Measurements from ENCODE around the gene ZNF860.
"Not testable (repeated sequence)": the region's sequence is repeated elsewhere in the genome, so short reads cannot be mapped to it uniquely, and the experiment has no call there.

Gene ZNF860

DNA sequence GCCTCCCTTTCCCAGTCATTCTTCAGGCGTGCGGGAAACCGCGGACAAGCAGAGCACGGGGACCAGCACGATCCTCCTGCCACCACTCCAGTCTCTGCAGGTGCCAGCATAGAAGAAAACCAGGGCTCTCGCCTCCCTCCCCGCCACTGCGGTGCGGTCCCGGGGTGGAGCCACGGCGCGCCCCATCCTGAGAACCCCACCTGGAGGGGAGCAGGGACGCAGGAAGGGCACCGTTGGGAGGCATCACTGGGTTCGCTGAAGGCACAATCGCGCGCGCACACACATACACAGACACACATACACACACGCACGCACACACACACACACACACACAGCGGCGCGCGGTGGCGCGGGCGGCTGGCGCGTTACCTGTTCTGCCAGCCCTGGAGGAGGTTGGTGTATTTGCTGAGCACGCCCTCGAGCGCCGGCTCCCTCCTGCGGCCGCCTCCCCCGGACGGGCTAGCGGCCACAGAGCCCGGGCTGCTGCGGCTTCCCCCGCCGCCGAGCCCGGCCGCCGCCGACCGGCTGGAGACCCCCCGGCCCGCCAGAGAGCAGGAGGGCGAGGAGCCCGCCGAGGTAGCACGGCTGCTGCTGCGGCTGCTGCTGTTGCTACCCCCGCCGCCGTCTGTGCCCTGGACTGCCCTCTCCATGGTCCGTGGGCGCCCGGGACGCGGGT, 882 bp upstream of the ZNF860 start:
- H3K36me3 ChIP-seq (ENCODE audit: control insufficient read depth, insufficient read depth, low read length): no peaks in the 10 kb centered on the region
- no peaks in the 10 kb centered on the region for H3K4me1 ChIP-seq (ENCODE audit: control insufficient read depth, insufficient read depth, low read length)
- H3K27ac ChIP-seq (ENCODE audit: low read depth, low read length): peak overlapping the region; percentile 62
- peak overlapping the region; percentile 72 for H3K4me3 ChIP-seq (ENCODE audit: low read length)
- H3K9ac ChIP-seq (ENCODE audit: low read length): no peak overlapping the region
- no peaks in the 10 kb centered on the region for H3K27me3 ChIP-seq (ENCODE audit: control insufficient read depth, insufficient read depth, low read length)

DNA sequence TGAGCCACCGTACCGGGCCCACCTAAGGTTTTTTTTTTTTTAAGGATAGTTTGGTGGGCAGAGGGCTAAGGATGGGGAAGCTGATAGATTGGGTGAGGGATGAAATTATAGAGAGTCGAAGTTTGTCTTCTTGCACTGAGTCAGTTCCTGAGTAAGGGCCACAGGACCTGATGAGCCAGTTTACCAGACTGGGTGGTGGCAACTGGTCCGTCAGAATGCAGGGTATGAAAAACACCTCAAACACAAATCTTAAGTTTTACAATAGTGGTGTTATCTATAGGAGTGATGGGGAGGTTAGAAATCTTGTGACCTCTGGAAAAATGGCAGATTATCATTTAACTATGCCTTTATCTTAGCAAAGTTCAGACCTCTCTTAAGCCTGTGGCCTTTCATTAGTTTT, 2.8 kb downstream of the ZNF860 start:
- no peaks in the 10 kb centered on the region for H3K27me3 ChIP-seq (ENCODE audit: control insufficient read depth, insufficient read depth, low read length)
- H3K9ac ChIP-seq (ENCODE audit: low read length): no peak overlapping the region
- no peaks in the 10 kb centered on the region for H3K4me1 ChIP-seq (ENCODE audit: control insufficient read depth, insufficient read depth, low read length)
- H3K36me3 ChIP-seq (ENCODE audit: control insufficient read depth, insufficient read depth, low read length): no peaks in the 10 kb centered on the region
- no peak overlapping the region for H3K27ac ChIP-seq (ENCODE audit: low read depth, low read length)
- no peak overlapping the region for H3K4me3 ChIP-seq (ENCODE audit: low read length)

DNA sequence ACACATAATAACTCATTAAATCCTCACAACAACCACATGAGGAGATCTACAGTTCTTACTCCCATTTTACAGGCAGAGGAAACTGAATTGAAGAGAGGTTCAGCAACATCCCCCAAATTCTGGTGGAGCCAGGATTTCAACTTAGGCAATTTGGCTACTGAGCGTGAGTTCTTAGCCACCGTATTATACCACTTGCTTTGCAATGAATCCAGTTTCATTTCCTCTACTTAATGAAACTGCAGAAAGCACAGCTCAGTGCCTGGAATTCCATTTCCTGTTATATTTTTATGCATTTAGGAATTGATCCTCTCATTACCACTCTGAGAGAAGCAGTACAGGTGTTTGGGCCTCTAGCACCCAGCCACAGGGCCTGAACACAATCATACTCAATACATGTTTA, 4.3 kb downstream of the ZNF860 start:
- Histone ChIP-seq H3K27me3 (ENCODE audit: control insufficient read depth, insufficient read depth, low read length) (no peaks in the 10 kb centered on the region), H3K4me3 (ENCODE audit: low read length) (no peak overlapping the region), H3K36me3 (ENCODE audit: control insufficient read depth, insufficient read depth, low read length) (no peaks in the 10 kb centered on the region), H3K4me1 (ENCODE audit: control insufficient read depth, insufficient read depth, low read length) (no peaks in the 10 kb centered on the region), H3K27ac (ENCODE audit: low read depth, low read length) (no peak overlapping the region), H3K9ac (ENCODE audit: low read length) (no peak overlapping the region)

DNA sequence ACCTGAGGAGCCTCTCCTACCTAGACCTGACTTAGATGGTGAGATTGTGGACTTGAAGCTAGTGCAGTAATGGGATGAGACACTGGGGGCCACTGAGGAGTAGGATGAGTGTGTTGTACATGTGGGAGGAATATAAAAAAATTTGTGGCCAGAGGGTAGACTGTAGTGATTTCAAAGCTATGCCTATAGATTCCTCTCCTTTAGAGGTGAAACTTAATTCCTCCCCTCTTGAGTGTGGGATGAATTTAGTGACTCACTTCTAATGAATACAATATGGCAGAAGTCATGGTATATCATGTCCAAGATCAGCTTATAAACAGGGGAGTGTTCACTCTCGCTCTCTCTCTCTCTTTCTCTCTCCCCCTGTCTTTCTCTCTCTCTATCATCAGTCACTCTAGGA, 6.7 kb downstream of the ZNF860 start:
- Histone ChIP-seq H3K27ac (ENCODE audit: low read depth, low read length) (no peak overlapping the region), H3K27me3 (ENCODE audit: control insufficient read depth, insufficient read depth, low read length) (no peaks in the 10 kb centered on the region), H3K4me1 (ENCODE audit: control insufficient read depth, insufficient read depth, low read length) (no peaks in the 10 kb centered on the region), H3K36me3 (ENCODE audit: control insufficient read depth, insufficient read depth, low read length) (no peaks in the 10 kb centered on the region), H3K4me3 (ENCODE audit: low read length) (no peak overlapping the region), H3K9ac (ENCODE audit: low read length) (no peak overlapping the region)

DNA sequence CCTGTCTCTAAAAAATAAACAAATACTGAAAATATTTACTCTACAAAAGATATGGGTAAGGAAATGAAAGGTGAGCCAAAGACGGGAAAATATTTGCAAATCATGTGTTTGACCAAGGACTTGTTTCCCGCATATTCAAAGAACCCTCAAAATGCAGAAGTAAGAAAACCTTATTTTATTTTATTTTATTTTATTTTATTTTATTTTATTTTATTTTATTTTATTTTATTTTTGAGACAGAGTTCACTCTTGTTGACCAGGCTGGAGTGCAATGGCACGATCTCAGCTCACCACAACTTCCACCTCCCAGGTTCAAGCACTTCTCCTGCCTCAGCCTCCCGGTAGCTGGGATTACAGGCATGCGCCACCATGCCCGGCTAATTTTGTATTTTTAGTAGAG, 11.4 kb downstream of the ZNF860 start:
- H3K4me3 ChIP-seq (ENCODE audit: low read length); H3K36me3 ChIP-seq (ENCODE audit: control insufficient read depth, insufficient read depth, low read length); H3K27me3 ChIP-seq (ENCODE audit: control insufficient read depth, insufficient read depth, low read length); H3K4me1 ChIP-seq (ENCODE audit: control insufficient read depth, insufficient read depth, low read length); H3K27ac ChIP-seq (ENCODE audit: low read depth, low read length); H3K9ac ChIP-seq (ENCODE audit: low read length): not testable (repeated sequence)

DNA sequence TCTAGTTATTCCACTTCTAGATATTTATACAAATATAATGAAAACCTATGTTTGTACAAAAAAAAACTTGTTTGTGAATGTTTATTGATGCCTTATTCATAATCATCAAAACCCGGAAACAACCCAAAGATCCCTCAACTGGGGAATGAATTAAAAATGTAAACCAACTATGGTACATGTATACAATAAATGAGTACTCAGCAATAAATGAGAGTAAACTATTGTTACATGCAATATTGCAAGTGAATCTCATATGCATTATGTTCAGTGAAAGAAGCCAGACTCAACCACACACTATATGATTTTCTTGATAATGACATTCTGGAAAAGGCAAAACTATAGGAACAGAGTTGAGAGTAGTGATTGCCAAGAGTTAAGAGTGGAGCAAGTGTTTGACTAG, 12.3 kb downstream of the ZNF860 start:
- H3K9ac ChIP-seq (ENCODE audit: low read length): no peak overlapping the region
- no peak overlapping the region for H3K4me3 ChIP-seq (ENCODE audit: low read length)
- H3K4me1 ChIP-seq (ENCODE audit: control insufficient read depth, insufficient read depth, low read length): no peaks in the 10 kb centered on the region
- H3K27me3 ChIP-seq (ENCODE audit: control insufficient read depth, insufficient read depth, low read length): no peaks in the 10 kb centered on the region
- no peak overlapping the region for H3K27ac ChIP-seq (ENCODE audit: low read depth, low read length)
- H3K36me3 ChIP-seq (ENCODE audit: control insufficient read depth, insufficient read depth, low read length): no peaks in the 10 kb centered on the region

DNA sequence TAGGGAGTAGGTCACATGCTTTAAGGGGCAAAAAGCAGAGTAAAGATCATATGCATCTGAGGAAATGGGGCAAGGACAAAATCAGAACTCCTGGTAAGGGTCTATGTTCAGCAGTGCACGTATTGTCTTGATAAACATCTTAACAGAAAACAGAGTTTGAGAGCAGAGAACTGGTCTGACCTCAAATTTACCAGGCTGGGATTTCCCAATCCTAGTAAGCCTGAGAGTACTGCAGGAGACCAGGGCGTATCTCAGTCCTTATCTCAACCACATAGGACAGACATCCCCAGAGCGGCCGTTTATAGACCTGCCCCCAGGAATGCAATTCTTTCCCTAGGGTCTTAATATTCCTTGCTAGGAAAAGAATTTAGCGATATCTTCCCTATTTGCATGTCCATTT, 13.5 kb downstream of the ZNF860 start:
- not testable (repeated sequence) for H3K27me3 ChIP-seq (ENCODE audit: control insufficient read depth, insufficient read depth, low read length); H3K36me3 ChIP-seq (ENCODE audit: control insufficient read depth, insufficient read depth, low read length); H3K4me1 ChIP-seq (ENCODE audit: control insufficient read depth, insufficient read depth, low read length); H3K27ac ChIP-seq (ENCODE audit: low read depth, low read length); H3K9ac ChIP-seq (ENCODE audit: low read length); H3K4me3 ChIP-seq (ENCODE audit: low read length)

DNA sequence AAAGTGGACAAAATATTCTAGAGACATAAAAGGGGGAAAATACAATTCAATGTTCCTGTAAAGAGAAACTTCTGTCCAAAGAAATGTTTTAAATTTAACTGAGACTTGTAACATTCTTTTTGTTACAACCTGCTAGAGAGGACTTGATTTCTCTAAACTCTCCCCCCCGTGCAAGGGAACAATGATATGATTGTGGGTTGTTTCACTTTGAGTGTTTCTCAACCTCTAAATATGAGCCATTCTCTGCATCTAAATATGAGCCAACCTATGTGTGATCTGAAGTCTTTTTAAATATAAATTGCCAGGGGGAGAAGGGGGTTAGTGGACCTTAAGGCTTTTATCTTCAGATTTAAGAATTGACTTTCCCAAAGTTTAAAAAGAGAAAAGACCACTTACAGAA, 14.6 kb downstream of the ZNF860 start:
- Histone ChIP-seq H3K36me3 (ENCODE audit: control insufficient read depth, insufficient read depth, low read length) (no peaks in the 10 kb centered on the region), H3K4me3 (ENCODE audit: low read length) (no peak overlapping the region), H3K4me1 (ENCODE audit: control insufficient read depth, insufficient read depth, low read length) (no peaks in the 10 kb centered on the region), H3K27ac (ENCODE audit: low read depth, low read length) (no peak overlapping the region), H3K27me3 (ENCODE audit: control insufficient read depth, insufficient read depth, low read length) (no peaks in the 10 kb centered on the region), H3K9ac (ENCODE audit: low read length) (no peak overlapping the region)

DNA sequence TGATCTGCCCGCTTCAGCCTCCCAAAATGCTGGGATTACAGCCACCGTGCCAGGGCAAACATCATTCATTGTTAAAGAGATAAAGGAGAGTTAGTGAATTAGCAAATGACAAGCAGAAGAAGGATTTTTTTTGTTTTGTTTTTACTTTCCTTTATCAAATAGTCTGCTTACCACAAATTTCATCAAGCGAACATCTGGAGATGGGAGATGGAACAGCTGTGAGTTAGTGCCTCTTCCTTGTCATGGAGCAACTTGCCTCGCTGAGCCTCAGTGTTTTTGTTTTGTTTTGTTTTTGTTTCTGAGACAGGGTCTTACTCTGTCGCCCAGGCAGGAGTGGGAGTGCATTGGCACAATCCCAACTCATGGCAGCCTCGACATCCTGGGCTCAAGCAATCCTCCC, 15.9 kb downstream of the ZNF860 start:
- no peaks in the 10 kb centered on the region for H3K27me3 ChIP-seq (ENCODE audit: control insufficient read depth, insufficient read depth, low read length)
- H3K4me1 ChIP-seq (ENCODE audit: control insufficient read depth, insufficient read depth, low read length): no peaks in the 10 kb centered on the region
- H3K9ac ChIP-seq (ENCODE audit: low read length): no peak overlapping the region
- no peak overlapping the region for H3K4me3 ChIP-seq (ENCODE audit: low read length)
- H3K27ac ChIP-seq (ENCODE audit: low read depth, low read length): no peak overlapping the region
- no peaks in the 10 kb centered on the region for H3K36me3 ChIP-seq (ENCODE audit: control insufficient read depth, insufficient read depth, low read length)

DNA sequence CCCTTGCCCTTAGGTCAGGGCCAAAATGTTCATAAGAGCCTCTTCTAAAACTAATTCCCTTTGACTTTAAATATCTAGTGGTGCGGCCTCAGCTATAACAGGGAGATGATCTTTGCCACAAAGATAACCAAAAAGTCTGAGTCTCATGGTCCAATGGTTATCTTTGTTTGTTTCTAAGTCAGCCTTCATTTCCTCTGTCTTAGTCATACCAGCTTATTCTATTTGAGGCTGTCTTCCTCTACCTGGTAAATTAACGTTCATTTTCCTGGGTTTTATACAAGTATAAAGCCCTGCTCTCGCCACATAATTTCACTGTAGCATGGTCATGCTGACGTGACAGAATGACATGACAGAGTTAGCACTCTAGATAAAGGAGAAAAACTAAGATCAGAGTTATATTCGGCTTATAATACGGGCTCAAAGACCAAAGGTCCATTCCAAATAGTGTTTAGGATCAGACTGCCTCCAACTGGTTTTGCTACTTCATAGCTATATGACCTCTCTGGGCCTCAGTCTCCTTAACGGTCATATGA, 18.4 kb downstream of the ZNF860 start:
- Histone ChIP-seq H3K27ac (ENCODE audit: low read depth, low read length) (no peak overlapping the region), H3K27me3 (ENCODE audit: control insufficient read depth, insufficient read depth, low read length) (no peaks in the 10 kb centered on the region), H3K4me3 (ENCODE audit: low read length) (no peak overlapping the region), H3K36me3 (ENCODE audit: control insufficient read depth, insufficient read depth, low read length) (no peaks in the 10 kb centered on the region), H3K4me1 (ENCODE audit: control insufficient read depth, insufficient read depth, low read length) (no peaks in the 10 kb centered on the region), H3K9ac (ENCODE audit: low read length) (no peak overlapping the region)

DNA sequence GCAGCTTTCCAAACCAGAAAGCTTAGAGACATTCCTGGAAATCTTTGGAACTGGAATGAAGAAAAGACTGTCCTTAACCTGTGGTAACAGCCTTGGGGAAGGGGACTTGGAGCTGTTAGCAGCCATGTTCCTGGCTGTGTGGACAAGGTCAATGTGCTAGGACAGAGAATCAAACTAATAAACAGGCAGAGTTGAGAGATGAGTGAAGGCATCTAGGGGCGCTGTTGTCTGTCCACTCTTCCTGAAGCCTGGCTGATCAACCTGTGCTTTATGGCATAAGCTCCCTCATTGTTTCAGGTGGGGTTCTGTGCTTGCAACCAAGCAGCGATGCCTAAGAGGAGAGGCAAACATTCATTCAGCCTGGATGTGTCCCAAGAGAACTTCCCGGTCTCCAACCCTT, 19.3 kb downstream of the ZNF860 start:
- no peaks in the 10 kb centered on the region for H3K4me1 ChIP-seq (ENCODE audit: control insufficient read depth, insufficient read depth, low read length)
- no peak overlapping the region for H3K27ac ChIP-seq (ENCODE audit: low read depth, low read length)
- no peak overlapping the region for H3K9ac ChIP-seq (ENCODE audit: low read length)
- no peaks in the 10 kb centered on the region for H3K36me3 ChIP-seq (ENCODE audit: control insufficient read depth, insufficient read depth, low read length)
- no peaks in the 10 kb centered on the region for H3K27me3 ChIP-seq (ENCODE audit: control insufficient read depth, insufficient read depth, low read length)
- H3K4me3 ChIP-seq (ENCODE audit: low read length): no peak overlapping the region

DNA sequence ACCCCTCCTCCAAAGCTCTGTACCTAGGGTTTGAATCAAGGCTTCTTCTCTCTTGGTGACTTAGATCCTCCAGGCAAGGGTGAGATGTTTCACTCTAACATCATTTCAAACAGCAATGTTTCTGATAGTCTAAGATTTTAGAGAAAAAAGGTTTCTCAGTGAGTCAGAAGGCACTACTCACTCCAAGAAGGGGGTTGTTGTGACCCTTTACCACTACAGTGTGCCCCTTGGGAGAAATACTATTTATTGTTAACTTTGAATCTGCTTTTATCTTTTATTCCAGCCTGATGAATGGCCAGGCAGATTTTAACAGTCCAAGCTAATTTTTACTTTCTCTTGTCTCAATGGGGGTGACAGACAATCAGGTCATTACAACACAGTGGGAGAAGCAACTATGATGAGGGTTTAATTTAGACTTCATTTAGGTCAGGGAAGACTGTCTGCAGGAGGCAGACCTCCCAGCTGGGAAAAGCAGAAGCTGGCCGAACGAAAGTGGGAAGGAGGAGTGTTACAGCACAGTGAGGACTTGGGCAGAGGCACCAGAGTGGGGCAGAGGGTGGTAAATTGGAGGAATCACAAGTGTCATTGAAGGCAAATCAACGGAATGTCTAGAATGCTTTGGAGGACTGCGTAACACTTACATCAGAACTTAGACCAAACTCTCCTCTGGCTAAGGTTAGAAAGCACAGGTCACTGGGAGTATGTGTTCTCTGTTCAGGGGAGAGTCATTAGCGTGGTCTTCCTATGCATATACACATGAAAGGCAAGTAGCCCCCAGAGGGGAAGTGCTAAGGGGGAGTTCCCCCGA, 21.2 kb downstream of the ZNF860 start:
- Histone ChIP-seq H3K9ac (ENCODE audit: low read length) (no peak overlapping the region), H3K36me3 (ENCODE audit: control insufficient read depth, insufficient read depth, low read length) (no peaks in the 10 kb centered on the region), H3K4me1 (ENCODE audit: control insufficient read depth, insufficient read depth, low read length) (no peaks in the 10 kb centered on the region), H3K27me3 (ENCODE audit: control insufficient read depth, insufficient read depth, low read length) (no peaks in the 10 kb centered on the region), H3K4me3 (ENCODE audit: low read length) (no peak overlapping the region), H3K27ac (ENCODE audit: low read depth, low read length) (no peak overlapping the region)

DNA sequence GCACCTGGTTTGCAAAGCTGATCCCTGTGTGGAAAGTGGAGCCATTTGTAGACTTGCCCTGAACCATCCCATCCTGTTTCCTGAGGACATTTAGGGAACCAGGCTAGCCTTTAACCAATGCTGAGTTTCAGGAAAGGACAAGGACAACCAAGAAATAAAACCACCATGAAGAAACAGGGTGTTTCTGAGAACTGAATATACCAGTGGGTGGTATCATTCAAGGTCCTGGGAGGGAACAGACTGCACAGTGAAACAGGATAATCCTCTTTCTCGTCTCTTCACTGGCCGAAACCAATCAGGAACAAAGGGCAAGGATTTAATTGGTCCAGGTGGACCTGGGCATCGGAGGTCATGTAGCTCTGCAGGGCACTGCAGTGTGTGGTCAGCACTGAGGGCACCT, 21.8 kb downstream of the ZNF860 start:
- H3K36me3 ChIP-seq (ENCODE audit: control insufficient read depth, insufficient read depth, low read length): no peaks in the 10 kb centered on the region
- H3K27me3 ChIP-seq (ENCODE audit: control insufficient read depth, insufficient read depth, low read length): no peaks in the 10 kb centered on the region
- H3K9ac ChIP-seq (ENCODE audit: low read length): no peak overlapping the region
- H3K27ac ChIP-seq (ENCODE audit: low read depth, low read length): no peak overlapping the region
- H3K4me3 ChIP-seq (ENCODE audit: low read length): no peak overlapping the region
- H3K4me1 ChIP-seq (ENCODE audit: control insufficient read depth, insufficient read depth, low read length): no peaks in the 10 kb centered on the region

All from rectal smooth muscle tissue (tissue), 1 donor.